CD4-positive, alpha-beta T cell treated with Interferon gamma for 1 hour (primary cell): ENCODE data around the gene COL23A1.

Experiments used
- DNase-seq: peaks from one replicate; pipeline ENCODE4 v3.0.0-alpha.2; 2020

COL23A1 gene

DNA sequence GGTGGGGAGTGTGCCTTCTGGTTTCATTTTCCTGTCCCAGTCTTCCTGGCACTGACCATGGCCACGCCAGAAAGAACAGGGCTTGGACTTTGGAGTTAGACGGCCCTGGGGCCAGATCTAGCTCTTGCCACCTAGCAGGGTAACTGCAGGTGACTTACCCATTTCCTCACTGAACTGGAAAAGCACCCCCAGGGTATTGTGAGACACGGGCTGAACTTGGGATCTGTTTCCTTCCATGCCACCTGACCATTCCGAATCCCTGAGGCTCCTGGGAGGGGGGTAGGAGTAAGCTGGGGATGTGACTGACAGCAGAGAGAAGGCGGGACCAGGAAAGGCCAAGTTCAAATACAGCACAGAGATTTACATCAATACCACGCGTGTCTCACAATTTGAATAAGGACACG lies 376.4 kb downstream of the COL23A1 start:
- no peak for DNase-seq

DNA sequence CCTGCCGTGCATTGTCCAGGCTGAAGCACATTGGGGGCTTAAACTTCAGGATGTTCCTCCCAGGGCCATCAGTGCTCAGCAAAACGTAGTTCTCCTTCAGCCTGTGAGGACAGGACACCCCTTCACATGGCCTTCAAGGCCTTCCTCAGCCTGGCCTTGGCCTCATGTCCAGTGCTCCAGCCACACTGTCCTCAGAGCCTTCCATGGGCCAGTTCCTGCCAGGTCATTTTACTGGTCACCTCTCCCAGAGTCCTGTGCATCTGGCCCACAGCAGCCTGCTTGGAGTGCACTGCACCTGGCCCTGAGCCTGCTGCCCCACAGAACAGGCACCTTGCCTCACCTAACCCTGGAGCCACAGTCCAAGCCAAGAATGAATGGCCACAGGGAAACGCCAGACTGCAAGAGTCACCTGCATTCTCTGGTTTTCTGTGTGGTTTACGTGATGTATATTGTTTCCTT lies 377.2 kb downstream of the COL23A1 start:
- DNase-seq, result no peak

DNA sequence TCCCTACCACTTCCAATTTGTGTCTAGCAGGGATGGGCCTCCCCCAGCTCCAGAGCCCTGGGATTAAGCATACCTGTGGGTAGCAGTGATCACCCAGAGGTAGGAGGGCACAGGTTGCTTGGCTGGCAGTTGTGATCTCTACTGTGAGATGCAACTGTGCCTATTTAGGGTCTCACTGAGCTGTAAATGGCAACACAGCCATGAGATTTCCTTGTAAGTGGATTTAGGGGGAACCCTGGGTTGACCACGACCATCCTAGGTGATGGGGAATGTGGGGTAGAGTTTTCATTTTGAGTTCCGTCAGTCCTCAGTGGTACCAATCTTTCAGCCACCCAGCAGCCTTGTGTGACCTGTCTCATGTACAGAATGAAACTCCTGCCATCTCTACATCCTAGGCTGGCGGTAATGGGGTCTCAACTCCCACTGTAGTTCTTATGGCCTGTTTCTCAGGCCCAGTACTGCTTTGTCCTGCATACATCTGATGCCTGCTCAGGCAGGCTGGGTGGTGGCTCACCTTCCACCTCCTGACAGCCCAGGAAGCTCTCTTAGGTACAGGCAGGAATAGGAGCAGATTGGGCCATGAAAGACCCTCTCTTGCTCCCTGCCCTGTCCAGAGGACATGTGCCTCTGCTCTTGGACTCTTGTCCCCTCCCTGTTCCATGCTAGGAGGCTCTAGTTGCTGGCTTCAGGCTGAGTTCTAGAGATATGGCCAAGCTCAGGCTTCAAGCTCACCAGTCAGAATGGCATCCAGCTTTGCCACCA lies 377.8 kb downstream of the COL23A1 start:
- no peak for DNase-seq

DNA sequence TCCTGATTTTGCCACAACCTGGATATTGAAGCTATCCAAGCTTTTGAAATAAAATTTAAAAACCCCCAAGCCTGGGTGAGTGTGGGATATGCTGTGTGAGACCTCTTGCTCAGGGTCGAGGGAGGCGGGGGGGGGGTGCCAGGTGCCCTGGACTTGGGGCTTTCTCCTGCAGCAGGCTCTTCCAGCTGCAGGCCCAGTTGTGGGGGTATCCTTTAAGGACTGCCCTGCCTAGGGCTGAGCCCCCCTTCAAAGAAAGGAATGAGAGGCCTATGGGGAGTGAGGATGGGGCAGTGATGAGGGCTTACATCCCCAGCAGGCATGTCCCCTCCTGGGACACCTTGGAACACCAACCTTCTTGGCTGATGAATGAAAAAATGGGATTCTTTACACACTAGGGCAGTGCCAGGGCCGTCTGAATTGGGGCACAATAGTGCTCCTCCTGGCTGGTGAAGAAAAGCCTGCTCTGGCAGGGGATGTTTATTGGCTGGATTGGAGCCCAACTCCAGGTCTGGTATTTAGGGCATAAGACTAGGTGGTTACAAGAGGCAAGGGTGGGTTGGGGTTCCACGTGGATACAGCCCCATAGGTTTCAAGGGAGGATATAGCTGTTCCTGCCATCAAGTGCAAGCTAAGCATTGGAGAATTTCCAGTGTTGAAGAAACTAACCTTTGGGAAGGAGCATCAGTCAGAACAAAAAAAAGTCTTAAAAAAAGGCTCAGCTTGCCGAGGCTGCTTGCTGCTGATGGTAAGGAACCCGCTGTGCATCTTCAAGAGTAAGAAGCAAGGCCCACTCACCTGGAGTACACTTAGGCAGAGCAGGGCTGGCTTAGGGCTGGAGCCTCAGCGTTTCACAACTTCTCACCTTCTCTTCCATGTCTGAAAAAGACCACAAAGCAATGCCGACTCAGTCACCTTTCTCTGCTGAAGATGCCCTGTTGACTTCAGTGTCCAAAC lies 378.8 kb downstream of the COL23A1 start:
- no peak for DNase-seq

DNA sequence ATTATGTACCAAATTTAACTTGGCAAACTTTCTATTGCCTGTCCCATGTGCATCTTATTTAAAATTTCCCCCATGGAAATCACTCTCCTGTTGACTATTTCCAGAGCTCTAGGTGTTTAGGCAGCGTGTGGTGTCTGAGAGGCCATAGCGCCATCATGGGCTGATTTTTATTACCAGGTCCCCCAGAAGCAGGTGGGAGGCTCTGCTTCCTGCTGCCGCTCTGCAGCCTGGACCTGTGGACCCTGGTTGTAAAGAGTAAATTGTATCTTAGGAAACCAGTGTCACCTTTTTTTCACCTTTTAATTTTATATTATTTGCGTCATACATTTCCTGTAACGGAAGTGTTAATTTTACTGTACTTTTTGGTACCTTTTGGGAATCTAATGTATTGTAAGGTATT lies 379.5 kb downstream of the COL23A1 start:
- no peak for DNase-seq

DNA sequence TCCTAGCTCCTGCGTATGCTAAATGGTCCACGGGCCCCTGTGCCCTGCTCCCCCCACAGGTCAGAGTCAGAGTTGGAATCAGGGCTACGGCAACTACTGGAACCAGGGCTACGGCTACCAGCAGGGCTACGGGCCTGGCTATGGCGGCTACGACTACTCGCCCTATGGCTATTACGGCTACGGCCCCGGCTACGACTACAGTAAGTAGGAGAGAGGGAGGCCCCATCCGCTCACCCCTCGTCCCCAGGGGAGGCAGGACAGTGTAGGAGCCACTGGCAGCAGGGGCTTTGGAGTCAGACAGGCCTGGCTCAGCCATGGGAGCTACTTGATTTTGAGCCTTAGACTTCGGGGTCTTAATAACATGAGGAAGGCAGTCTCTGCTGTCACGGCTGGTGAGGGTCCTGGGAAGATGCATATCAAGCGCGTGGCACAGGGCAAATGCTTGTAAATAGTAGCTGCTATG lies 380.1 kb downstream of the COL23A1 start:
- DNase-seq, result no peak

DNA sequence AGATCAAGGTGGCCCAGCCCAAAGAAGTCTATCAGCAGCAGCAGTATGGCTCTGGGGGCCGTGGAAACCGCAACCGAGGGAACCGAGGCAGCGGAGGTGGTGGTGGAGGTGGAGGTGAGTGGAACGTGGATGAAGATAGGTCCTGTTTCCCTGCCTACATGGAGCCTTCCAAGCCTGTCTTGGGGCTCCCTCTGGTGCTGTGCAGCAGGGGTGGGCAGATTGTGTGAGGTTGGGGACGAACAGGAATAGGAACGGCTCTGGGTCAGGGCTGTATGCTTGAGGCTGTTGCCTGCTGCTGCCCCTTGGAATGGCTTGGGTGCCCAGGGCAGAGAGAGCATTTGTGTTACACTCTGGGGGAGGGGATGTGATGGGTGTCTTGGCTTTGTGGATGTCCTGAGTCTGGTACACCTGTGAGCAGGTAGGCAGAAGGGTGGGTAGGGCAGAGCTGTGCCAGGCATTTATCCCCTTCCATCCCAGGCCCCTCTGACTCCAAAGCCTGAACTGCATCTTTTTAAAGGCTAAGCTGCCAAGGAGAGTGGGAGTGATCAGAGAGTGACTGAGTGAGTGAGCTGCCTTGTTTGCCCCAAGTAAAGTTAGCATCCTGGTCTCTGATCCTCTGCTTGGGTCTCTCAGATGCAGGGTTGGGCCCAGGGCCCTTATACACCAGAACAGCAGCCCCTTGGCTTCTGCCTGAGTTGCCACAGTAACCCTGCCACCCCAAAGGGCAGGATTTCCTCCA lies 380.7 kb downstream of the COL23A1 start:
- DNase-seq, result no peak

DNA sequence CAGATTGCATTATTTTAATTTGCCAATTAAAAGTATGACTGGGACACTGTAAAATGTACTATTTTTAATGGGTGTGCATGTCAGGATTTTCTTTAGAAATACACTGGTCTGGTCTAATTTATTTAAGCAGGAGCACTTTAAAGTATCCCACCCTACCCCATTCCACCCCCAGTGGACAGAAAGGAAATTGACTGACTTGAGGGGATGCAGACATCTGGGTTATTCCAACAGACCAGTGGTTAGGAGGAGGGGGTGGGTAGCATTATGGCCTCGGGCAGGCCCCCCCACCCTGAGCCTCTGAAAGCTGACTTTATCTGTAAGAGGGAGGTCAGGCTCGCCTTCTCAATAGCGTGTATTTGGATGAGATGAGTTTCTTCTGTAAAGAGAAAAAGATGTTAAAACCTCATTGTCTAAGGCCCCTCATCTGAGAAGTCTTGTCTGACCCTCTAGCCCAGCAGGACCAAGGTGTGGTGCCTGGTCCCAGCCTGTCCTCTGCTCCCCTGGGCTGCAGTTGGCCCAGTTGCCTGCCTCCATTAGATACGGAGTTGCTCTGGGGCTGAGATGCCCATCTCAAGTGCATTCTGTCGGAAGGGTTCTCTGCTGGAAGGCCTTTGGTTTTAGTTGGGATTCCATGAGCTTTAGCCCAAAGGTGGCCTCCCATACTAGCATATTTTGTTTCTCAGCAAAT lies 381.5 kb downstream of the COL23A1 start:
- DNase-seq, result no peak

DNA sequence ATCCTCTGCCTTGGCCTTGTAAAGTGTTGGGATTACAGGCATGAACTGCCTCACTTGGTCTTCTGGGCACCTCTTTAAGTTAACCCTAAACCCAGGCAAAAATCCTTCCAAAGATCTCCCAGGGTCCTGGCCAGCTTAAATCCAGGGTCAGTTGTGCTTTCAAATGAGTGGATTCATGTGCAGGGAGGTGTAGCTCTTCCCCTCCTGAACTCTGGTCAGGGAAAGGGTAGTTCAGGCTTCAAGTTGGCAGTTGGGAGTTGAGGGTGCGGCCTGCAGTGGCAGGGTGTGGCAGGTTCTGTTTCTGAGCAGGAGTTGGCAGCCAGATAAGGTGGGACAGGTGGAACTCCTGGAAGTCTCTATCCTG lies 382.3 kb downstream of the COL23A1 start:
- no peak for DNase-seq

DNA sequence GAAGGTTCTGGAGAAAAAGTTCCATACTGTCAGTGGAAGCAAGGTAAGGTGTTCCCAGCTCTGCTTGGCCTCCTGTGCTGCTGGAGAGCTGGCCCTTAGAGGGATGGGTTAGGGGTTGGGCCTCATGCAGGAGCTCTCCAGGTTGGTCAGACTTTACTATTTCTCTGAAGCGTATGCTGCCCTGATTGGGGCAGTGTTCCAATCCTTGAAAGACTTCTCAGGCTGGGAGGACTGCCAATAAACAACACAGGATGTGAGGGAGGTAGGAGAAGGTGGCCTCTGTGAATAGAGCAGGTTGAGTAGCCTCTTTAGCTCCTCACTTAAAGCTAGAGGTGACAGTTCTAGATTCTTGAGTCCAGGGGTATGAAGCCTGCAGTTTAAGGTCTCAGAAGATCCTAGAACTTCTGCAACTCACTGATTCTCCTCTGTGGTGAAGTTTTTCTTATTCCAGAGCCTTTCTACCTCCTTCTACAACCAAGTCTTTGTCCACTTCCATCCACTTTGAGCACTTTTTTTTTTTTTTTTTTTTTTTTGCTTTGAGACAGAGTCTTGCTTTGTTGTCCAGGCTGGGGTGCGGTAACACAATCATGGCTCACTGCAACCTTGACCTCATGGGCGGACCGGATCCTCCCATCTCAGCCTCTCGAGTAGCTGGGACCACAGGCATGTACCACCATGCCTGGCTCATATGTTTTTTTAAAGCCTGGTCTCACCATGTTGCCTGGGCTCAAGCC lies 382.8 kb downstream of the COL23A1 start:
- no peak for DNase-seq

DNA sequence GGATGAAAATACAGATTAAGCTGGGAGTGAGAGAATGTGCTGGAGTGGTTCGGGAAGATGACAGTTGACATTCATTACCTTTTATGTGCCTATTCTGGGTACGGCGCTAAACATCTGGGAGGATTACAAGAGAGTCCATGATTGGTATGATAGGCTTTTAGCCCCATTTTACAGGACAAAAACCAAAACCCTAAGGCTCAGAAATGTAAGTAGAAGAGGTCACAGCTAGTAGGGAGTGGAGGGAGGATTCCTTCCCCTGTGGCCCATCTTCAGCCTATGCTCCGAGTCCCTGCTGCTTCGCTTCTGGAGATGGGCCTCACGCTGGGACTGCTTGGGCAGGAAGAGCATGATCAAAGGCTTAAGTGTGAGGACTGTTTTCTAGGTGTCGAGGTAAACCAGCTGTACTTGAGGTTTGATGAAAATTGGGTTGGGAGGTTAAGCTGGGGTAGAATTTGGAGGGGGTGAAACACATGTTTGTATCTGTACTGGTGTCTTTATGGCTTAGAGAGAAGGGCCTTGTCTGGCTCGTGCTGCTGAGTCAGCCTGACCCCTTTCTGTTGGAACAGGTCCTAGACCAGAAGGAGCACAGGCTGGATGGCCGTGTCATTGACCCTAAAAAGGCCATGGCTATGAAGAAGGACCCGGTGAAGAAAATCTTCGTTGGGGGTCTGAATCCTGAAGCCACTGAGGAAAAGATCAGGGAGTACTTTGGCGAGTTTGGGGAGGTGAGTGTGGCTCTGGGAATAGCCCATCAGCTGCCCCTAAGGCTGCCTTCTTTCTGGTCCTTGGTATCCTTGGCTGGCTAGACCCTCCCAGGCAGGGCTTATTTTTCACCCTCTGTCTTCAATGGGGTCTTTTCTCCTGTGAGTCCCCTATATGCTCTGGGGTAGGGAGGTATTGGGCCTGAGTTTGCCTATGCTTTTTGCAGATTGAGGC lies 383.8 kb downstream of the COL23A1 start:
- DNase-seq, result no peak

DNA sequence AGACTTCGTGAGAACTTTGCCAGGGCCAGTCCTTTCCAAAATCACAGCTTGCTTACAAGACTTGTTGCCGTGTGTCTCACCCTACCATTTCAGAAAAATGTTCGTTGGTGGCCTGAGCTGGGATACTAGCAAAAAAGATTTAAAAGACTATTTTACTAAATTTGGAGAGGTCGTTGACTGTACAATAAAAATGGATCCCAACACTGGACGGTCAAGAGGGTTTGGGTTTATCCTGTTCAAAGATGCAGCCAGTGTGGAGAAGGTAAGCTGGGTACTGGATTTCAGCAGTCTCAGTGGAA lies 384.5 kb downstream of the COL23A1 start:
- no peak for DNase-seq

DNA sequence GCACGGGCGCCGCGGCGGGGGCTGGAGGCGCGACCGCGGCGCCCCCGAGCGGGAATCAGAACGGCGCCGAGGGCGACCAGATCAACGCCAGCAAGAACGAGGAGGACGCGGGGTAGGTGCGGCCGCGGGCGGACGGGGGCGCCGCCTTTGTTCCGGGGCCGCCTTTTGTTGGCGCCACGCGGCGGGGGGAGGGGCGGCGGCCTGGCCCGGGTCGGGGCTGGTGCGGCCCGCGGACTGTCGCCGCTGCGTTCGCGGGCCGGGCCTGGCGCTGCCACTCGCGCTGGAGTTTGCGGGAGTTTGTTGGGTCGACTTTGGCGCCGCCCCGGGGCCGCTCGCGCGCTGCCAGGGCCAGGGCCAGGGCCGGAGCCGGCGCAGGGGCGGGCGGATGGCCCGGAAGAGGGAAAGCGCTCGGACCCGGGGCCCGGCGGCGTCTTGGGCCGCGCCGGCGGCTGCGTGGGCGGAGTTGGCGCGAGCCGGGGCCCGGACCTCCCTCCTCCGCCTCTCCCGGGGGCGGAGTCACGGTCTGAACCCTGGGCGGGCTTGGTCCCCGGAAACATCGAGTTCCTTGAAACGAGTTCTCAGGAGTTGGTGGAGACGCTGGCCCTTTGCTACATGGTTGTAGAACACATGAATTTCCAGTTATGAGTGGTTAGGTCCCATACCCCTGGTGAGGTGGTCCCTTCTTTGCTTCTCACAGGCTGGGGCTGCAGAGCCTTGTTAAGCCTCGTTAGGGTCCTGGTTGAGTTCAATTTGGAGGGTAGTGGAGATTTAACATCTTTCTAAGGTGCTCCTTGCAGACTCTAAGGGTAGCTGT lies 385.1 kb downstream of the COL23A1 start:
- DNase-seq, result peak; percentile 68

DNA sequence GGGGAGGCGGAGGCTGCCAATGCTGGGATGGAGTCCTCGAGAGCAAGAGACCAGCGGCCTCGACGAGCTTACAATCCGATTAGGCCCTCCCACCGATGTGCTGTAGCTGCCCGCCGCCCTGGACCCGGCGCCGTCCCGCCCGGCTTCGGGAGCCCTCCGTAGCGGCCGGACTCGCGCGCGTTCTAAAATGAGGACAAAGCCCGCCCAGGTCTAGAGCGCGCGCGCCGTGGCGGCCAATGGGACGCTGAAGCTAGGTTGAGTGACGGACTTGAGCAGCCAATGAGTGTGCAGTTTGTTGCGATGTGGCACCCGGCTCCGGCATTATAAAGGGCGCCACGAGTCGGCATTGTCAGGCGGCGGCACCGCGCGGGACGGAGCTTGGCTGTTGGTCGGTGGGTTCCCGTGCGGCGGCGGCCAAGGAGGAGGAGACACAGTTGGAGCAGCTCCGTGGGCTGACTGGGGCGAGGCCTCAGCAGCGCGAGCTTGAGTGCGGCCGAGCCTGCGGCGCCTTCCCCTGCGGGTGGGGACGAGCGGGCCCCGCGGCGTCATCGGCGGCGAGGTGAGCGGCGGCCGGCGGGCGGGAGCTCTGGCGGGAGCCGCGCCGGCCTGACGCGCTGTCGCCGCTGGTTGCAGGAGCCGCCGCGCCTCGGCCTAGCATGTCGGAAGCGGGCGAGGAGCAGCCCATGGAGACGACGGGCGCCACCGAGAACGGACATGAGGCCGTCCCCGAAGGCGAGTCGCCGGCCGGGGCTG lies 385.8 kb downstream of the COL23A1 start, which contains the start of gene HNRNPAB:
Gene HNRNPAB, plus strand, starts transcription at position 352 of the 753 bp plus-strand sequence. Its CDS starts 305 bp downstream, at position 657.
- peak; percentile 94 for DNase-seq

DNA sequence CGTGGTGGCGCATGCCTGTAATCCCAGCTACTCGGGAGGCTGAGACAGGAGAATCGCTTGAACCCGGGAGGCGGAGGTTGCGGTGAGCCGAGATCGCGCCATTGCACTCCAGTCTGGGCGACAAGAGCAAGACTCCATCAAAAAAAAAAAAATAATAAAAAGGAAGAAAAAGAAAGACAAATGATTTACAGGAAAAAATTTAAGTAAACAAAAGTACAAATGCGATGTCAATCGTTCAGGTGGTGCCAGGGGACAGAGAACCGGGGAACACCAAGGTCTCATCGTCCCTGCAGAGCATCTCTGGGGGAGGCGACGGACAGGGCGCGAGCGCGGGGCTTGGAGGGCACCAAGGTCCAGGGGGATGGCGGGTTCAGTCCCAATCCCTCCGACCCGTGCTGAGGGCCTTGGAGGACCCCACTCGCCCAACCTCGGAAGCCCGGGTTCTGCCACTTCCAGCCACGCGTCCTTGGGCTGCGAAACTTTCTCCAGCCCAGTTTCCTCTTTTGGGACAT lies 386.5 kb downstream of the COL23A1 start:
- no peak for DNase-seq

DNA sequence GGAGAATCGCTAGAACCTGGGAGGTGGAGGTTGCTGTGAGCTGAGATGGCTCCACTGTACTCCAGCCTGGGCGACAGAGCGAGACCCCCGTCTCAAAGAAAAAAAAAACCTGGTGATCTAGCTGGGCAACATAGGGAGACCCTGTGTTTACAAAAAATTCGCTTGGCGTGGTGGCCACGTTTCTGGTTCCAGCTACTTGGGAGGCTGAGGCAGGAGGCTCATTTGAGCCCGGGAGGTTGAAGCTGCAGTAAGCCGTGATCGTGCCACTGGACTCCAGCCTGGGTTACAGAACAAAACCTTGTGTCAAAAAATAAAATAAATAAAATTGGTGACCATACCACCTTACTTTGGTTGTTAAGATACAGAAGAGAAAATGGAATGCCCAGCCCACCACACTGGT lies 387.7 kb downstream of the COL23A1 start:
- DNase-seq, result no peak

DNA sequence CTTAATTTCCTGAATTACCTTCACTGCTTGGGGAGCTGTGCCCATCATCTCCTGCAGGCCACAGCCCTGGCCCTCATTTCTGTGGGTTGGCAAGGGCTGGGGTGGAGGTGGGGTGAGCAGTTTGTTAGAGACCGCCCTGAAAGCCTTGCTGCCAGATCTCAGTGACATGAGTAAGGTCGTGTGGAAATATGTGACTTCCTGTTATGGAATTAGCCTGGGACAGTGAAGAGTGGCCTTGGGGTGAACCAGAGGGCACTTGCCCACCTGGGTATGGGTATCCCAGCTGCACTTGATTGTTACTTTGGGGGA lies 388.3 kb downstream of the COL23A1 start:
- no peak for DNase-seq

DNA sequence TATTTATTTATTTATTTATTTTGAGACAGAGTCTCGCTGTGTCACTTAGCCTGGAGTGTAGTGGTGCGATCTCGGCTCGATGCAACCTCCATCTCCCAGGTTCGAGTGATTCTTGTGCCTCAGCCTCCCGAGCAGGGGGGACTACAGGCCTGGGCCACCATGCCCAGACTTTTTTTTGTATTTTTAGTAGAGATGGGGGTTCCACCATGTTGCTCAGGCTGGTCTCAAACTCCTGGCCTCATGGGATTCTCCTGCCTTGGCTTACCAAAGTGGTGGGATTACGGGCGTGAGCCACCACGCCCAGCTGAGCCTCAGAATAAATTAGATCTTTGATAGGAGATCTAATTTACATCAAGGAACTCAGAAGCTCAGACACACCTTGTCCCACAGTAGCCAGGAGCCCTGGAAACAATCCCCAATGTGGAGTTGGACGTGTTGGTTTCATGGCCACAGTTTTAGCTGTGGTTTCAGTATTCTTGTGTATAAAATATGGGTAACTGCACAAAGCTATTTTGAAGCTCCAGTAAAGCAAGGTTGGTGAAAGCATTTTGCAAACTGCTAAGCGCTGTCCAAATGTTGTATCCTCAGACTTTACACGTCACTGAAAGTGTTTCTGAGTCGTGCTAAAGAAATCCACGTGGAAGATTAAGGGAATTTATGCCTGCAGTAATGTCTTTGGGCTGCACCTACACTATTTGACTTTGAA lies 388.8 kb downstream of the COL23A1 start:
- no peak for DNase-seq
